Measurements from ENCODE around the gene UBE2Q1. TPM values are rescaled to one million over a fixed set of nuclear protein-coding genes. Genes with fewer than 3 reads are reported as not detected.

Gene UBE2Q1
- total and polyA plus RNA-seq, 10 of the 15 experiments (the other 5 are each of a cell fraction or from before 2014, with no cell fraction given), result 3.9 to 82.6 (median 24.1) TPM

DNA sequence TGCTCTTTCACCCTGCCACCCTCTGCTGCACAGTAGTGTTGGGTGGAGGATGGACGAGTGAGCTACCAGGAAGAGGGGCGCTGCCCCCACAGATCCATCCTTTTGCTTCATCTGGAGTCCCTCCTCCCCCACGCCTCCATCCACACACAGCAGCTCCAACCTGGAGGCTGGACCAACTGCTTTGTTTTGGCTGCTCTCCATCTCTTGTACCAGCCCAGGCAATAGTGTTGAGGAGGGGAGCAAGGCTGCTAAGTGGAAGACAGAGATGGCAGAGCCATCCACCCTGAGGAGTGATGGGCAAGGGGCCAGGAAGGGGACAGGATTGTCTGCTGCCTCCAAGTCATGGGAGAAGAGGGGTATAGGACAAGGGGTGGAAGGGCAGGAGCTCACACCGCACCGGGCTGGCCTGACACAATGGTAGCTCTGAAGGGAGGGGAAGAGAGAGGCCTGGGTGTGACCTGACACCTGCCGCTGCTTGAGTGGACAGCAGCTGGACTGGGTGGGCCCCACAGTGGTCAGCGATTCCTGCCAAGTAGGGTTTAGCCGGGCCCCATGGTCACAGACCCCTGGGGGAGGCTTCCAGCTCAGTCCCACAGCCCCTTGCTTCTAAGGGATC lies 17.6 kb upstream of the UBE2Q1 start:
- peaks cover 7 to 13% of the 10 kb centered on the region in 2 experiments for H3K36me3 ChIP-seq (ENCODE audit: control insufficient read depth in 2 of 2, insufficient read depth in 2 of 2, low read length in 1 of 2)
- in situ Hi-C loops (cut with MboI) (no loop called here), intact Hi-C loops (cut with micrococcal nuclease; ENCODE audit: unreplicated experiment) (no loop called here)
- ChIA-PET CTCF (interaction anchor here (0.7 to 4.8 kb wide), 2 partner anchors 10 to 16 kb away, joined by 3 to 23 read pairs; no protein-coding TSS in a partner anchor), POLR2A (no interaction called here), RAD21 (ENCODE audit: unreplicated experiment) (no interaction called here), SMC1A (ENCODE audit: uncharacterized antibody, unreplicated experiment) (interaction anchor here (0.6 to 2.3 kb wide), 3 partner anchors 17 to 115 kb away, joined by 3 to 9 read pairs (median 8); no protein-coding TSS in a partner anchor)
- no peaks in the 10 kb centered on the region for H4K20me1 ChIP-seq (ENCODE audit: control insufficient read depth, insufficient read depth)
- H3K9me3 ChIP-seq (replicated peaks; ENCODE audit: control insufficient read depth, insufficient read depth, low read length), result no peaks in the 10 kb centered on the region
- no peak for FAIRE-seq
- BruUV-seq (replicated peaks), result no TSS peak
- no peak overlapping the region for H3K27ac ChIP-seq (ENCODE audit: control insufficient read depth, insufficient read depth)
- DNase-seq (ENCODE audit: low read depth, low spot score), result no peak
- ATAC-seq, result no peak
- no peaks in the 10 kb centered on the region for H3K79me2 ChIP-seq (ENCODE audit: control insufficient read depth, insufficient read depth, low read length)
- WGBS (ENCODE audit: insufficient coverage, insufficient replicate concordance, low lambda C conversion rate, missing lambda C conversion rate), result 83% methylated on average over 8 of the region's 8 CpGs
- H3K4me1 ChIP-seq (ENCODE audit: control insufficient read depth, insufficient read depth, low read length), result no peaks in the 10 kb centered on the region
- H2AFZ ChIP-seq (ENCODE audit: control insufficient read depth, low read depth, low read length), result no peak overlapping the region
- no peaks in the 10 kb centered on the region for H3K27me3 ChIP-seq (replicated peaks in 1 of 2; ENCODE audit: control insufficient read depth in 2 of 2, insufficient read depth in 2 of 2, low read length in 1 of 2)
- no peak overlapping the region for H3K4me3 ChIP-seq
- no peak overlapping the region for H3K4me2 ChIP-seq (ENCODE audit: control insufficient read depth, insufficient read depth)
- H3K9ac ChIP-seq (ENCODE audit: control insufficient read depth, insufficient read depth, low read length), result no peak overlapping the region
- TF ChIP-seq POLR2A (IDR thresholded peaks at IDR 0.05; ENCODE audit: low read depth, low read length) (peak; percentile 64), SUPT20H (IDR thresholded peaks at IDR 0.05; ENCODE audit: borderline replicate concordance, control insufficient read depth, low read depth, low read length) (no peak), MLLT1 (IDR thresholded peaks at IDR 0.05) (no peak), NKRF (conservative IDR thresholded peaks at IDR 0.05) (no peak), CHD4 (IDR thresholded peaks at IDR 0.05) (no peak), POLR2AphosphoS2 (IDR thresholded peaks at IDR 0.05; ENCODE audit: low read depth, low read length) (peak; percentile 76), HDAC6 (IDR thresholded peaks at IDR 0.05; ENCODE audit: unreplicated experiment) (no peak), RFX5 (IDR thresholded peaks at IDR 0.05; ENCODE audit: low read depth, low read length) (no peak), CHD2 (IDR thresholded peaks at IDR 0.05; ENCODE audit: borderline replicate concordance, low read depth, low read length) (no peak), TCF12 (IDR thresholded peaks at IDR 0.05; ENCODE audit: low read depth, low read length) (no peak), NR2C1 (IDR thresholded peaks at IDR 0.05) (no peak), SREBF1 (IDR thresholded peaks at IDR 0.05; ENCODE audit: low read length) (no peak), POLR2AphosphoS5 (IDR thresholded peaks at IDR 0.05; ENCODE audit: low read length) (peak; percentile 49; the same call in 1 of the 2 replicates), ETV6 (conservative IDR thresholded peaks at IDR 0.05 in 1 of 2, IDR thresholded peaks at IDR 0.05 in 1 of 2; ENCODE audit: borderline replicate concordance in 1 of 2, low read depth in 1 of 2) (no peak)
- TF ChIP-seq, protein P1, sequence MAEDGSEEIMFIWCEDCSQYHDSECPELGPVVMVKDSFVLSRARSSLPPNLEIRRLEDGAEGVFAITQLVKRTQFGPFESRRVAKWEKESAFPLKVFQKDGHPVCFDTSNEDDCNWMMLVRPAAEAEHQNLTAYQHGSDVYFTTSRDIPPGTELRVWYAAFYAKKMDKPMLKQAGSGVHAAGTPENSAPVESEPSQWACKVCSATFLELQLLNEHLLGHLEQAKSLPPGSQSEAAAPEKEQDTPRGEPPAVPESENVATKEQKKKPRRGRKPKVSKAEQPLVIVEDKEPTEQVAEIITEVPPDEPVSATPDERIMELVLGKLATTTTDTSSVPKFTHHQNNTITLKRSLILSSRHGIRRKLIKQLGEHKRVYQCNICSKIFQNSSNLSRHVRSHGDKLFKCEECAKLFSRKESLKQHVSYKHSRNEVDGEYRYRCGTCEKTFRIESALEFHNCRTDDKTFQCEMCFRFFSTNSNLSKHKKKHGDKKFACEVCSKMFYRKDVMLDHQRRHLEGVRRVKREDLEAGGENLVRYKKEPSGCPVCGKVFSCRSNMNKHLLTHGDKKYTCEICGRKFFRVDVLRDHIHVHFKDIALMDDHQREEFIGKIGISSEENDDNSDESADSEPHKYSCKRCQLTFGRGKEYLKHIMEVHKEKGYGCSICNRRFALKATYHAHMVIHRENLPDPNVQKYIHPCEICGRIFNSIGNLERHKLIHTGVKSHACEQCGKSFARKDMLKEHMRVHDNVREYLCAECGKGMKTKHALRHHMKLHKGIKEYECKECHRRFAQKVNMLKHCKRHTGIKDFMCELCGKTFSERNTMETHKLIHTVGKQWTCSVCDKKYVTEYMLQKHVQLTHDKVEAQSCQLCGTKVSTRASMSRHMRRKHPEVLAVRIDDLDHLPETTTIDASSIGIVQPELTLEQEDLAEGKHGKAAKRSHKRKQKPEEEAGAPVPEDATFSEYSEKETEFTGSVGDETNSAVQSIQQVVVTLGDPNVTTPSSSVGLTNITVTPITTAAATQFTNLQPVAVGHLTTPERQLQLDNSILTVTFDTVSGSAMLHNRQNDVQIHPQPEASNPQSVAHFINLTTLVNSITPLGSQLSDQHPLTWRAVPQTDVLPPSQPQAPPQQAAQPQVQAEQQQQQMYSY (CRISPR knock-in tag; IDR thresholded peaks at IDR 0.05), result no peak
- TF ChIP-seq, protein P2, sequence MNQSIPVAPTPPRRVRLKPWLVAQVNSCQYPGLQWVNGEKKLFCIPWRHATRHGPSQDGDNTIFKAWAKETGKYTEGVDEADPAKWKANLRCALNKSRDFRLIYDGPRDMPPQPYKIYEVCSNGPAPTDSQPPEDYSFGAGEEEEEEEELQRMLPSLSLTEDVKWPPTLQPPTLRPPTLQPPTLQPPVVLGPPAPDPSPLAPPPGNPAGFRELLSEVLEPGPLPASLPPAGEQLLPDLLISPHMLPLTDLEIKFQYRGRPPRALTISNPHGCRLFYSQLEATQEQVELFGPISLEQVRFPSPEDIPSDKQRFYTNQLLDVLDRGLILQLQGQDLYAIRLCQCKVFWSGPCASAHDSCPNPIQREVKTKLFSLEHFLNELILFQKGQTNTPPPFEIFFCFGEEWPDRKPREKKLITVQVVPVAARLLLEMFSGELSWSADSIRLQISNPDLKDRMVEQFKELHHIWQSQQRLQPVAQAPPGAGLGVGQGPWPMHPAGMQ (IDR thresholded peaks at IDR 0.05; ENCODE audit: borderline replicate concordance), result no peak

Data from GM12878 (cell line).